ENCODE measurements around the gene FAM3C.
A peak's percentile ranks its signal among the peaks of the same experiment; 100 is the strongest.

The FAM3C gene

GRCh38 chr7:121411597-121411979 lies 15.5 kb upstream of the FAM3C start:
- DNase-seq (ENCODE audit: low read depth in 2 of 2, low spot score in 1 of 2): no peak

- DNase-seq (ENCODE audit: low read depth in 2 of 2, low spot score in 1 of 2): no peak
Observed at GRCh38 chr7:121410829-121411596, 14.9 kb upstream of the FAM3C start.

GRCh38 chr7:121406944-121407343 lies 10.8 kb upstream of the FAM3C start:
- no peak for DNase-seq (ENCODE audit: low read depth in 2 of 2, low spot score in 1 of 2)

DNA sequence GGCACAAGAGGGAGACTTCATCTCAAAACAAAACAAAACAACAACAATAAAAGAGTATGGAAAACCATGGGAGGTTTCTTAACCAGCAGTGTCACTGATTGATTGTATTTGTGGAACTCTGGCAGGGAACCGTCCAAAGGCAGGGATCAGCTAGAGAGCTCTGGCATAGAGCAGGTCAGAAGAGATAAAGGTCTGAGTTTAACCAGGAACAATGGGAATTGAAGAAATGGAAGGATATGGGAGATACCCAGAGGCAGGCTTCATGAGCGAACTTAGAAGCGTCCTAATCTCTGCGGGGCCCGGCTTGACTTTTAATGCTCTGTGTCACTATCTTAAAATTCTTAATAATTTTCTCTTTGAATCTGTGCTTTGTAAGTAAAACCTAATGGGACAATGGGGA lies 10.4 kb upstream of the FAM3C start:
- no peak for DNase-seq (ENCODE audit: low read depth in 2 of 2, low spot score in 1 of 2)

DNA sequence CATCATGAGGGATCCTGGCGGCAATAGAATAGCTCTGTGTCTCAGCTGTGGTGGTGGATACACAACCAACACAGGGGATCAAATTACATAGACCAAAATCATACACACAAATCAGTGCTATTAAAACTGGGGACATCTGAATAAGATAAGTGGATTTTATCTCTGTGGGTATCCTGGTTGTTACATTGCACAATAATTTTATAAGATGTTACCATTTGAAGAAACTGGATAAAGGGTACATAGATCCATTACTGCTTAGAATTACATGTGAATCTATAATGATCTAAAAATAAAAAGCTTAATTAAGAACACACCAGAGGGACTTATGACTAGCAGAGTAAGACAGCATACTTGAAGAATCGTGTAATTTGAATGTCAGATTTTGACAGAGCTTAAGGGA lies 8.2 kb upstream of the FAM3C start:
- DNase-seq (ENCODE audit: low read depth in 2 of 2, low spot score in 1 of 2): no peak

DNA sequence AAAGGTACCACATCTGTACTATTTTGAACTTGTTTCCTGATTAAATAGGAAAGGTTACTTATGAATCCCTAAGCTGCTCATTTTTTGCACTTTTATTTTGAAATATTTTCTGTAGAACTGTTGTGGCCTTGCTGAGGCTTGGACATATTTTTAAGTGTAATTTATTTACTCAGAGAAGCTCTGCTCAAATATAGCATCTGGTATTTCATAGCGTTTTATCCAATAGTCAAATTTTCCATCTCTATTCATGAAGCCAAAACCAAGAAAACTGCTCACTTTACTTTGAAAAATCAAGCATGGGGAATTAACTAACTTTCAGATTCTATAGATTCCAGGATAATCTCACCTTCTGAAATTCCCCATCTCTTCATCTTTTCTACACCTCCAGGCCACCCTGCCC lies 6.6 kb upstream of the FAM3C start:
- no peak for DNase-seq (ENCODE audit: low read depth in 2 of 2, low spot score in 1 of 2)

DNA sequence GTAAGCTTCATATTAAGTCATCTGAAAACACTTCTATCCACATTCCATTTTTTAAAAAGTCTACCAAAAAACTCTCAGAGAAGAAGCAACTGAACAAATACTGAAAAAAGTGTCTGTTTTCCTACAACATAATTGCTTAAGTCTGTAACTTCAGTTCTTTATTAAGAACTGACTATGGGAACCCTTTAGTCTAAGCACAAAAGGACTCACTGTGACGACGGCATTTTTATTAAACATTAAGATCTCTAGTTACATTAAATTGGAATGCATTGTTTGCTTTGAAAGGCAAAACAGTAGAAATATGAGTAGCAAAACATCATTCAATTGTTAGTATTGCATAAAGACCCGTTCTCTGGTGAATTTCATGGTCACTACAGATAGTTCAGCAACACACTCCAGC lies 5.8 kb upstream of the FAM3C start:
- DNase-seq (ENCODE audit: low read depth in 2 of 2, low spot score in 1 of 2): no peak

DNA sequence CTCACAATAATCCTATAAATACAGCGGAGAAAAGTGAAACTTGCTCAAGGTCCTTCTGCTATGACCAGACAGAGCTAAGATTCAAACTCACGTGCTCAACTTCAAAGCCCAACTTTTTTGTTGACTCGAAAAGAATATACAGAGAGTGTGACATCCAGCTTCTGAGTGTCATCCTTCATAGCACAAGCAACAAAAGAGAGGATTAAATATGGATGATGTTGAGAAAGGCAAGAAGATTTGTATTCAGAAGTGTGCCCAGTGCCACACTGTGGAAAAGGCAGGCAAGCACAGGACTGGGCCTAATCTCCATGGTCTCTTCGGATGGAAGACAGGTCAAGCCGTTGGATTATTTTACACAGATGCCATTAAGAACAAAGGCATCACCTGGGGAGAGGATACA lies 2.1 kb upstream of the FAM3C start:
- no peak for DNase-seq (ENCODE audit: low read depth in 2 of 2, low spot score in 1 of 2)

GRCh38 chr7:121397822-121398221 lies 1.7 kb upstream of the FAM3C start:
- no peak for DNase-seq (ENCODE audit: low read depth in 2 of 2, low spot score in 1 of 2)

DNA sequence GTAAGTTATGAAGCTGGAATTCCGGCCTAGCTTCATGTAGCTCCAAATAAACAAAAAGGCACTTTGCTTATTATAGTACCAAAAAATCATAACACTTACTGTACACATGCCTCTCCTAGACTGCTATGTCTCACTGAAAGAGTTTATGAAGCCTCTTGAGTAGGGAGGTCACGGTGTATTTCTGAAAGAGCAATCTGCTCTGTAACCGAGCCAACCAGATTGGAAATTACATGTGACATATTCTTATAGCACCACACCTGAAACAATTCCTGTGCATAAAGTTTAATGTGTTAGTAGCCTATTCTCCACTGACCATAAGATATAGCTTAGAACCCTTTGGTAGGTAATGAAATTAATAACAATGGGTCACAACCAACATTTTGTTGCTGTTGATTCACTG lies 1.3 kb upstream of the FAM3C start:
- DNase-seq (ENCODE audit: low read depth in 2 of 2, low spot score in 1 of 2): no peak

- peak; percentile 3 to 9 for DNase-seq (ENCODE audit: low read depth in 2 of 2, low spot score in 1 of 2)
Observed at GRCh38 chr7:121395494-121395960, 581 bp downstream of the FAM3C start.

- DNase-seq (ENCODE audit: low read depth in 2 of 2, low spot score in 1 of 2): no peak
Observed at GRCh38 chr7:121394709-121395140, 1.4 kb downstream of the FAM3C start.

DNA sequence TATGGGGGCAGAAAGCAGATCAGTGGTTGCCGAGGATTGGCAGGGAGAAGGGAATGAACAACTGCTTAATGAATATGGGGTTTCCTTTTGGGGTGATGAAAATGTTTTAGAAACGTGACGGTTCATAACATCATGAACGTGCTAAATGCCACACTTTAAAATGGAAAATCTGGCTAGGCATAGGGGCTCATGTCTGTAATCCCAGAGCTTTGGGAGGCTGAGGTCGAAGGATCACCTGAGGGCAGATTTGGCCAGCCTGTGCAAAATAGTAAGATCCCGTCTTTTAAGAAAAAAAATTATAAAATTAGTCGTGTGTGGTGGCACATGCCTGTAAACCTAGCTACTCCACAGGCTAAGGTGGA lies 3.1 kb downstream of the FAM3C start:
- DNase-seq (ENCODE audit: low read depth in 2 of 2, low spot score in 1 of 2): no peak

GRCh38 chr7:121392277-121393004 lies 3.7 kb downstream of the FAM3C start:
- no peak for DNase-seq (ENCODE audit: low read depth in 2 of 2, low spot score in 1 of 2)

DNA sequence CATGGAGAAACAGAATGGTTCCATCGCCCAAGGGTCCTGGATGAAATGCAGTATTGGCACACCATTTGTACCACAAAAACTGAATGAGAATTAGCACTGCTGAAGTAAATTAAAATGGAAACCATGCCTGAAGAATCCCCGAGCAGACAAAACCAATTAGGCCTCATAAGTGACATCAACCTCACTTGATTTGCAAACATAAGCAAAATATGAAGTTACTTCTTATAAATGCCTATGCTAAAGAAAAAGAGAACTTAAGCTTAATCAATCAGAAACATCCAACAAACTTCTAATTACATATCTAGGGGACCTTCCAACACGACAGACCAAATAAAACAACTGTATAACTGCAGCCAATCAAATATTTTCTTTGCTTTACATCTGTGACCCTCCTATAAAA lies 4.4 kb downstream of the FAM3C start:
- no peak for DNase-seq (ENCODE audit: low read depth in 2 of 2, low spot score in 1 of 2)

DNA sequence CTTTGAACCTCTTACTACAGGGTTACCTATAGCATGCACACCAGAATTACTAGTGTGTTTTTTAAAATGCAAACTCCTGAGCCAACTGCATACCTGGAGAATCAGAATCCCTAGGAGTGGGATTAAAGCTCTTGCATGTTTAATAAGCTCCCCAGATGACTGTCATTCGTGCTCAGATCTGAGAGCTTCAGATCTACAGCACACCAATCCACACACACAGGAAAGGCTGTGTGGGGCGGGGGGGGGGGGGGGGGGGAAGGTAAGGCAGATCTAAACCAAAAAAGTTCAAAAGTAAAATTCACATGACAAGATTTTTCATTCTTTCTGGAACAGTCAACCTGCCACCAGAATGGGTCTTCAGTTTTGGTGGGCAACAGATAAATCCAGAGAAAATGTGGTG lies 5.5 kb downstream of the FAM3C start:
- DNase-seq (ENCODE audit: low read depth in 2 of 2, low spot score in 1 of 2): no peak

GRCh38 chr7:121390109-121390508 lies 6.0 kb downstream of the FAM3C start:
- no peak for DNase-seq (ENCODE audit: low read depth in 2 of 2, low spot score in 1 of 2)

DNA sequence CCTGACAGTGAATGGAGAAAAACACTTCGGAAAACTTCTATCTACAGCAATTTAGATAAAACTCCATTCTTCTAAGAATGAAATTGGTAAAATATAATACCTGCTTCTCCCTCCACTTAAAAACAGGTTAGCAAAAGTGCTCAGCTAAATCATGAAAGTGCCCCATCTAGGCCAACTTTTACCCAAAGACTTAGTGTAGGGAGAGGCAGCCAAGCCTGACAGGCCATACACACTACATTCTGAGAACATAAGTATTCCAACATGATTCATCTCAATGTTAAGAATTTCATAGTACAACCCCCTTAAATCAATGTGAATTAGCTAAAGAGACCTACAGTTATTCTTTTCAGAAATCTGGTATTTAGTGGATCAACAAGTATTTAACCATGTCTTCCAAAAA lies 7.2 kb downstream of the FAM3C start:
- DNase-seq (ENCODE audit: low read depth in 2 of 2, low spot score in 1 of 2): no peak

DNA sequence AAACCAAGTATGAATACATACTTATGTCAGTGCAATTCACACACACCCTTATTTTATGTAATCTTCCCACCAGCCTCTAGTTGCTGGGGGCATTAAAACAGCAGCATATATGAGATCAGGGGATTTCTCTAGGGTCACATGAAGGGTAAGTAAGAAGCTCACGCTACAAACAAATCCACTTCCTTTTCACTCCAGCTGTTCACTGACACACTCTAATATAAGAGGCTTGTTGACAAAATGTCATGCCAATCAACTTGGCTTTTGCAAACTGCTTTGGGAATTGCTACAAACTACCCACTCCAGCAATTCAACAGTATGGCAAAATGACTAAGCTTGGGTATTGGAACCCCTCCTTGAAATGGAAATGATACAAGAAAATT lies 10.3 kb downstream of the FAM3C start:
- DNase-seq (ENCODE audit: low read depth in 2 of 2, low spot score in 1 of 2): no peak

GRCh38 chr7:121385056-121385799 lies 10.9 kb downstream of the FAM3C start:
- no peak for DNase-seq (ENCODE audit: low read depth in 2 of 2, low spot score in 1 of 2)

DNA sequence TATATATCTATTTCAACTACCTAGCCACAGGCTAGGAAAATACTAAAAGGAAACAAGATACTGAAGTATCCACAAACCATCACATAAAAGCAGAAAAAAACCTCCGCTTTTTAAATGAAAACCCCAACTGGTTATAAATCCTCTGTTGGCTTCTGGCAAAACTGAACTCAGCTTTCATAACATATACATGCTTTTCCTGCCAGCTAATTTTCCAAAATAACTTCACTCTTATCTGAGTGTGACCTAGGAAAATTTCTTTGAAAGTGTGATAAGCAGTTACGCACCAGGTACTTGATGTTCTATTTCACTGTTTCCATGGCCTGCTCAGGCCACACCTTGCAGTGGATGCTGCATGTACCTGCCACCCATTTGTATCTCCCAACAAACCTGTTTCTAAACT lies 11.8 kb downstream of the FAM3C start:
- no peak for DNase-seq (ENCODE audit: low read depth in 2 of 2, low spot score in 1 of 2)

DNA sequence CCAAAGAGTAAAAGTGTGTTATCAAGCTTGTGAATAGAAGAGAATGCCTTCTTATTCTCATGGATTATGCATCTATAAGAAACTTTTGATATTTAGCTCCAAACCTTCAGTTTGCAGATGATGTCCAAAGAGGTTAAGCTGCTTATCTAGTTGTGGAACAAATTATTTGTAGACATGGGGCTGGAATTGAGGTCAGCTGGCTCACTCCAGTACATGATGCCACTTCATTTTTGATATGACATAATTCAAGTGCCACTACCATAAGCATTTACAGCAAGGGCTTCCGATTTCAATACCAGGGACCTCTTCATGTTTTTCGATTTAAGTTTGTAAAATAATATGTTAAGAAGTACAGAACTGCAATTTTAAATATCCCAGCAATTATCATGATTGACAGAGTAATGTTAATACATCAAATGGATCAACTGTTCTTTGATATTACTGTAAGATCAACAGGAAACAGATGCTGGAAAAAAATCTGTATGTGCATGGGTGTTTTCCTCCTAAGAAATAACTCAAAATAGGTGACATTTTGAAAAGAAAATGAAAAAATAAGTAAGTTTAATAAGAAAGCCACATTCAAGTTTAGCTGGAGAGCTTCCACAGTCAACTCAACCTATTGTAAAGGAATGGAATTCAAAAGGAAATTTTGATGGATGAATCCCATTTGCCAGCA lies 12.7 kb downstream of the FAM3C start:
- DNase-seq (ENCODE audit: low read depth in 2 of 2, low spot score in 1 of 2): no peak
